ENCODE results near the gene OLFM4.

DNA sequence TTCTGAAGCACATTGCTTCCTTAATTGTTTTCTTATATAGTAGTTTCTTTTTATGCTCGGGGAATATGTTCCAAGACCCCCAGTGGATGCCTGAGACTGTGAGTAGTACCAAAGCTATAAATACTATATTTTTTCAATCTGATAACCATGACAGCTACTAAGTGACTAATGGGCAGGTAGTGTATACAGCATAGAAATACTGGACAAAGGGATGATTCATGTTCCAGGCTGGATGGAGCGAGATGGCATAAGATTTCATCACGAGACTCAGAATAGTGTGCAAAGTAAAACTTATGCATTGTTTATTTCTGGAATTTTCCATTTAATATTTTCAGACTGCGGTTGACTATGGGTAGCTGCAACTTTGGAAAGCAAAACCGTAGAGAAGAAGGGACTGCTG is 47.9 kb upstream of the OLFM4 start:
- TF ChIP-seq, protein P1, sequence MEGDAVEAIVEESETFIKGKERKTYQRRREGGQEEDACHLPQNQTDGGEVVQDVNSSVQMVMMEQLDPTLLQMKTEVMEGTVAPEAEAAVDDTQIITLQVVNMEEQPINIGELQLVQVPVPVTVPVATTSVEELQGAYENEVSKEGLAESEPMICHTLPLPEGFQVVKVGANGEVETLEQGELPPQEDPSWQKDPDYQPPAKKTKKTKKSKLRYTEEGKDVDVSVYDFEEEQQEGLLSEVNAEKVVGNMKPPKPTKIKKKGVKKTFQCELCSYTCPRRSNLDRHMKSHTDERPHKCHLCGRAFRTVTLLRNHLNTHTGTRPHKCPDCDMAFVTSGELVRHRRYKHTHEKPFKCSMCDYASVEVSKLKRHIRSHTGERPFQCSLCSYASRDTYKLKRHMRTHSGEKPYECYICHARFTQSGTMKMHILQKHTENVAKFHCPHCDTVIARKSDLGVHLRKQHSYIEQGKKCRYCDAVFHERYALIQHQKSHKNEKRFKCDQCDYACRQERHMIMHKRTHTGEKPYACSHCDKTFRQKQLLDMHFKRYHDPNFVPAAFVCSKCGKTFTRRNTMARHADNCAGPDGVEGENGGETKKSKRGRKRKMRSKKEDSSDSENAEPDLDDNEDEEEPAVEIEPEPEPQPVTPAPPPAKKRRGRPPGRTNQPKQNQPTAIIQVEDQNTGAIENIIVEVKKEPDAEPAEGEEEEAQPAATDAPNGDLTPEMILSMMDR (IDR thresholded peaks at IDR 0.05): no peak
- no peak for TF ChIP-seq POLR2A (IDR thresholded peaks at IDR 0.05)
